Calu3 (cell line): ENCODE data around the gene COG4. TPM values are rescaled to one million over a fixed set of nuclear protein-coding genes. Genes with fewer than 3 reads are reported as not detected.

ENCODE experiments used
- BruUV-seq: library from RNA; stranded (reverse); fragments of 400-500 nt; replicated peaks from 2 replicates; lab custom pipeline; 2021; lab: Mats Ljungman, UMichigan
- CTCF ChIA-PET: fragments of 300-600 bp; sonication (Branson Sonifier 250); formaldehyde crosslinking; loops from one replicate; lab custom pipeline; 2022; ENCODE audit warnings: antibody characterized with exemption; lab: Charles Lee
- DNase-seq: peaks from one replicate; pipeline ENCODE4 v3.0.0; 2022
- H3K27ac Mint-ChIP-seq: one replicate; pipeline ENCODE4 v1.8.0; 2022; ENCODE audit warnings: mixed read lengths; ENCODE audit not compliant: unreplicated experiment
- H3K27me3 Mint-ChIP-seq: one replicate; pipeline ENCODE4 v1.8.0; 2022; ENCODE audit warnings: mixed read lengths; ENCODE audit not compliant: unreplicated experiment
- H3K36me3 Mint-ChIP-seq: one replicate; pipeline ENCODE4 v1.8.0; 2022; ENCODE audit warnings: mild to moderate bottlenecking, moderate library complexity, mixed read lengths; ENCODE audit not compliant: insufficient read depth, unreplicated experiment
- H3K4me1 Mint-ChIP-seq: one replicate; pipeline ENCODE4 v1.8.0; 2022; ENCODE audit warnings: mild to moderate bottlenecking, low read depth, mixed read lengths; ENCODE audit not compliant: unreplicated experiment
- H3K4me3 Mint-ChIP-seq: one replicate; pipeline ENCODE4 v1.8.0; 2022; ENCODE audit warnings: mild to moderate bottlenecking, low read depth, moderate library complexity, mixed read lengths; ENCODE audit not compliant: unreplicated experiment
- H3K9me3 Mint-ChIP-seq: one replicate; pipeline ENCODE4 v1.8.0; 2022; ENCODE audit warnings: low read depth, mixed read lengths; ENCODE audit not compliant: unreplicated experiment
- CTCF ChIP-seq: fragments of 200-600 bp; IDR thresholded peaks from one replicate; pipeline ENCODE4 v1.8.0; 2022; ENCODE audit warnings: antibody characterized with exemption; ENCODE audit not compliant: unreplicated experiment
- intact Hi-C: fragments of 100-400 bp; cut with micrococcal nuclease; formaldehyde crosslinking; loops from one replicate; pipeline ENCODE4 v1.10.0; 2022; ENCODE audit not compliant: unreplicated experiment
- total RNA-seq: library from RNA; stranded (reverse); gene quantifications from 2 replicates; pipeline ENCODE4 v1.2.3, GENCODE V29; 2022

Gene COG4
- total RNA-seq, 1 experiment from 2014 or later, result 88.6 TPM

GRCh38 chr16:70470927-70471341 lies 52.4 kb downstream of the COG4 start:
- peaks cover 6% of the 10 kb centered on the region for H3K4me1 Mint-ChIP-seq
- peaks cover 17% of the 10 kb centered on the region for H3K36me3 Mint-ChIP-seq
- BruUV-seq, result no TSS peak
- intact Hi-C loops, result no loop called here
- no peaks in the 10 kb centered on the region for H3K9me3 Mint-ChIP-seq
- H3K27me3 Mint-ChIP-seq, result no peaks in the 10 kb centered on the region
- peak; percentile 25 for TF ChIP-seq CTCF
- no peak overlapping the region for H3K27ac Mint-ChIP-seq
- DNase-seq, result peak; percentile 53
- no peak overlapping the region for H3K4me3 Mint-ChIP-seq
- CTCF ChIA-PET, result interaction anchor here (0.6 to 1.8 kb wide), 8 partner anchors 19 to 111 kb away, joined by 3 to 12 read pairs (median 4); no protein-coding TSS in a partner anchor

- Mint-ChIP-seq H3K4me3 (no peak overlapping the region), H3K4me1 (no peaks in the 10 kb centered on the region), H3K36me3 (peaks cover 16% of the 10 kb centered on the region), H3K27ac (no peak overlapping the region), H3K27me3 (no peaks in the 10 kb centered on the region), H3K9me3 (no peaks in the 10 kb centered on the region)
- intact Hi-C loops, result no loop called here
- BruUV-seq, result no TSS peak
- no peak for DNase-seq
- CTCF ChIA-PET, result interaction anchor here (0.6 to 1.8 kb wide), 6 partner anchors 19 to 110 kb away, joined by 3 to 12 read pairs (median 5); no protein-coding TSS in a partner anchor
- no peak for TF ChIP-seq CTCF
Observed at GRCh38 chr16:70470141-70470926, 53.0 kb downstream of the COG4 start.

GRCh38 chr16:70468776-70469525 lies 54.4 kb downstream of the COG4 start:
- H3K27me3 Mint-ChIP-seq, result no peaks in the 10 kb centered on the region
- H3K9me3 Mint-ChIP-seq, result no peaks in the 10 kb centered on the region
- H3K36me3 Mint-ChIP-seq, result peaks cover 16% of the 10 kb centered on the region
- intact Hi-C loops, result no loop called here
- H3K4me3 Mint-ChIP-seq, result no peak overlapping the region
- no TSS peak for BruUV-seq
- no peak overlapping the region for H3K27ac Mint-ChIP-seq
- DNase-seq, result no peak
- H3K4me1 Mint-ChIP-seq, result no peaks in the 10 kb centered on the region
- CTCF ChIA-PET, result no interaction called here
- TF ChIP-seq CTCF, result no peak

- BruUV-seq, result no TSS peak
- DNase-seq, result no peak
- Mint-ChIP-seq H3K9me3 (no peaks in the 10 kb centered on the region), H3K4me1 (no peaks in the 10 kb centered on the region), H3K4me3 (no peak overlapping the region), H3K27ac (no peak overlapping the region), H3K27me3 (no peaks in the 10 kb centered on the region), H3K36me3 (peaks cover 5% of the 10 kb centered on the region)
- intact Hi-C loops, result no loop called here
- CTCF ChIA-PET, result interaction anchor here (0.9 kb wide), 1 partner anchor 9 kb away, joined by 4 read pairs; no protein-coding TSS in a partner anchor
- TF ChIP-seq CTCF, result no peak
Observed at GRCh38 chr16:70467608-70468007, 55.7 kb downstream of the COG4 start.
